ENCODE results near the gene DRAXIN. TPM values are rescaled to one million over a fixed set of nuclear protein-coding genes. Genes with fewer than 3 reads are reported as not detected.

DRAXIN gene
- polyA plus RNA-seq, 1 donor = 0.42 TPM

DNA sequence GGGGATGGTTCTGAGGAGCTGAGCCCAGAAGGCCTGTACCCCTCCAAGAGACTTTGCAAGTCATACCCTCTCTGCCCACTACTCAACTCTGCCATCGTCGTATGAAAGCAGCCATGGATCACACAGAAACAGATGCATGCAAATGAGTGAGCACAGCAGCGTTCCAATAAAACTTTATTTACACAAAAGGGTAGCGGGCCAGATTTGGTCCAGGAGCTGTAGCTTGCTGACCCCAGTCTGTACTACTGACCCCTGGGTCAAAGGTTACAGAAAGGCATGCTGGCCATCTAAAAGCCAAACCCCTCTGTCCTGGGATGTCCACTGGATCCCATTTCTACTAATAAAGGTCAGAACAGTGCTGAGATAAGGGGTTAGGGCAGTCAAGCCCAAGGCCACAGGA lies 35.6 kb downstream of the DRAXIN start:
- Histone ChIP-seq H3K4me3 (ENCODE audit: low read length) (no peak overlapping the region), H3K9me3 (ENCODE audit: control insufficient read depth, low read depth, low read length) (no peaks in the 10 kb centered on the region), H3K27me3 (ENCODE audit: control insufficient read depth, insufficient read depth, low read length) (no peaks in the 10 kb centered on the region), H3K27ac (ENCODE audit: low read length) (no peak overlapping the region), H3K4me1 (ENCODE audit: control insufficient read depth, insufficient read depth, low read length) (peaks cover 6% of the 10 kb centered on the region), H3K36me3 (ENCODE audit: control insufficient read depth, insufficient read depth, low read length) (no peaks in the 10 kb centered on the region)
- DNase-seq = no peak
- WGBS (ENCODE audit: insufficient coverage, low lambda C conversion rate) = 83% methylated on average over 2 of the region's 4 CpGs

DNA sequence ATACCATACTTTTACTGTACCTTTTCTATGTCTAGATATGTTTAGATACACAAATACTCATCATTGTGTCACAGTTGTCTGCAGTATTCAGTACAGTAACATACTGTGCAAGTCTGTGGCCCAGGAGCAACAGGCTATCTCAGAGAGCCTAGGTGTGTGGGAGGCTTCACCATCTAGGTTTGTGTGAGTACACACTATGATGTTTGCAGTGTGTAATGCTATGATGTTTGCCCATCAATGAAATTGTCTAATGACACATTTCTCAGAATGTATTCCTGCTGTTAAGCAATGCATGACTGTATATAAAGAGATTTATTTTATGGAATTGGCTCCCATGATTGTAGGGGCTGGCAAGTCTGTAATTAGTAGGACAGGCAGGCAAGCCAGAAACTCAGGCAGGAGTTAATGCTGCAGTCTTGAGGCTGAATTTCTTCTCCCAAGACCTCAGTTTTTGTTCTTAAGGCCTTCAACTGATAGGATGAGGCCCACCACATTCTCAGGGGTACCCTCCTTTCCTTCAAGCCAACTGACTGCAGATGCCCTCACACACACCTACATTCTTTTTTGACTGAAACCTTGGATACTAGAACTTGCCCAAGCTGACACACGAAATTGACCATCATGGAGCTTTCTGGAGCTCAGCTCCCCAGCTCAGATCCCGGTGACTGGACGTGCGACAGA lies 36.8 kb downstream of the DRAXIN start:
- Histone ChIP-seq H3K36me3 (ENCODE audit: control insufficient read depth, insufficient read depth, low read length) (no peaks in the 10 kb centered on the region), H3K27me3 (ENCODE audit: control insufficient read depth, insufficient read depth, low read length) (no peaks in the 10 kb centered on the region), H3K9me3 (ENCODE audit: control insufficient read depth, low read depth, low read length) (no peaks in the 10 kb centered on the region), H3K4me1 (ENCODE audit: control insufficient read depth, insufficient read depth, low read length) (peaks cover 7% of the 10 kb centered on the region), H3K4me3 (ENCODE audit: low read length) (no peak overlapping the region), H3K27ac (ENCODE audit: low read length) (no peak overlapping the region)
- DNase-seq = no peak
- 100% methylated on average over 3 of the region's 4 CpGs for WGBS (ENCODE audit: insufficient coverage, low lambda C conversion rate)

DNA sequence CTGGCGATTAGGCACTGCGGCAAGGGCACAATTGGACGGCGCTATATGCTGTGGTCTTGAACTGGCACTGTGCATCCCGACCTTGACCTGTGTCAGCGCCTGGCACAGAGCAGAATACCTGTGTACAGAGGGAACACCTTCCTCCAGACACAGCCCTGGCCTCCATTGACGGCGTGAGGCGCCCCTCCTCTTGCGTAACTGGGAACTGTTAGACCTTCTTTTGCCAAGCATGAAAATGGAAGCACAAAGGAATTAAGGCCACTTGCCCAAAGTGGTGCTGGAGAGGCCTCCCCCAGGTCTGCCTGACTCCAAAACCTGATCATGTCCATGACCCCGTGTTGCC lies 37.6 kb downstream of the DRAXIN start:
- H3K9me3 ChIP-seq (ENCODE audit: control insufficient read depth, low read depth, low read length) = no peaks in the 10 kb centered on the region

DNA sequence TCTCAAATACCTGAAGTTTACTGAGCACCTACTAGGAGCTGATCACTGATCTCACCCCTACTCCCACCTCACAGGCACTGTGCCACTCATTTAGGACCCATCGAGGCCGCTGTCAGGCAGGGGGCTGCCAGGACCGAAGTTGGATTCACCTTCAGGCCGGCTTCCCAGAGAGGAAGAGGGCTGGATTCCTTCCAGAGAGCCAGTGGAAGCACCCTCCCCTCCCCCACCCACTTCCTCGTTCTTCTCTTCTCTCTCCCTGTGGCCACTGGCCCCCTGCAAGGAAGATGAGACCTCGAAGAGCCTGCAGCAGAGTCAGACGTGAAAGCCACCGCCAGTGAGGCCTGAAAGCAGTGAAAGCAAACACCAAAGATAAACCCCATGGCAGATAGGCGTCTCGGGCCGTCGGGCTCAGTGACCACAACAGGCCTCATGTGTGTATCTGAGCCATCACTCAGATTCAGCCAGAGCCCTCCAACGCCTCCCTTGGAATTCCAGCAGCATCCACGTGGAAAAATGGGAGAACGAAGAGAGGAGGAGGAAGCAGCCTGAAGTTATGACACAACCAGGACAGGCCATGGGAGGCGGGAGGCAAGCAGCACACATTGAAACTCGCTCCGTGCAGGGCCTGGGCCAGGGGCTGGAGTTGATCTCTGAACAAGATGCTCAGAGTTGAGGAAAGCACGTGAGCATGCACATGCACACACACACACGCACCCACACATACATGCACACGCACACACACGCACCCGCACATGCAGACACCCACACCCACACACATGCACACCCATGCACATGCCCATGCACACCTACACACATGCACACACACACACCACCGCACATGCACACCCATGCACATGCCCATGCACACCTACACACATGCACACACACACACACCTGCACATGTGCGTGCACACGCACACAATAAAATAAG lies 38.3 kb downstream of the DRAXIN start:
- H3K4me1 ChIP-seq (ENCODE audit: control insufficient read depth, insufficient read depth, low read length) = peaks cover 7% of the 10 kb centered on the region
- no CpG with 5 or more reads among the region's 26 CpGs for WGBS (ENCODE audit: insufficient coverage, low lambda C conversion rate)
- DNase-seq = no peak

More for the DNA sequence above, 37.6 kb downstream of the DRAXIN start:
- Histone ChIP-seq H3K27me3 (ENCODE audit: control insufficient read depth, insufficient read depth, low read length) (no peaks in the 10 kb centered on the region), H3K4me3 (ENCODE audit: low read length) (no peak overlapping the region), H3K4me1 (ENCODE audit: control insufficient read depth, insufficient read depth, low read length) (peaks cover 7% of the 10 kb centered on the region), H3K27ac (ENCODE audit: low read length) (no peak overlapping the region), H3K36me3 (ENCODE audit: control insufficient read depth, insufficient read depth, low read length) (no peaks in the 10 kb centered on the region)
- WGBS (ENCODE audit: insufficient coverage, low lambda C conversion rate) = no CpG with 5 or more reads among the region's 11 CpGs
- no peak for DNase-seq

DNA sequence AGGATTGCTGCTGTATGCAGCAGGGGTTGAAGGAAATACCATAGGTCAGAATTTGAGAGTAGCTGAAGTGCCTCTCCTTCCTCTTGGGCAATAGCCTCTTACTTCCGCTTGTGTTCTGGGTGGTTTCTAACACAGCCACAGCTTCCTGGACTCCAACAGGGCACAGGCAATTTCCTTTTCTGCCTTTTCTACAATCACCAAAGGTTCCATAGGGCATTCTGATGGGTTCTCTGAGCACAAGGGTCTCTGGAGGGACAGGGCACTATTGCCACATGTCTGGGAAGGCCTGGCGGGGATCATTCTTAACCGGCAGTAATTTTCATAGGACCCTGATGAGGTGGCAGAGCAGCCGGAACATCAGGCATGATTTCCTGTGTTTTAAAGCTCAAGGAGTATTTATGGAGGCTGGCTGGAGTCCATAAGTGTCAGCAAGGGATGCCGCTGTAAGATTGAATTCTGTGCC lies 39.0 kb downstream of the DRAXIN start:
- Histone ChIP-seq H3K36me3 (ENCODE audit: control insufficient read depth, insufficient read depth, low read length) (no peaks in the 10 kb centered on the region), H3K4me3 (ENCODE audit: low read length) (no peak overlapping the region), H3K9me3 (ENCODE audit: control insufficient read depth, low read depth, low read length) (no peaks in the 10 kb centered on the region), H3K27ac (ENCODE audit: low read length) (peak overlapping the region; percentile 6), H3K4me1 (ENCODE audit: control insufficient read depth, insufficient read depth, low read length) (peaks cover 7% of the 10 kb centered on the region), H3K27me3 (ENCODE audit: control insufficient read depth, insufficient read depth, low read length) (no peaks in the 10 kb centered on the region)
- DNase-seq = peak; percentile 37 to 42
- no CpG with 5 or more reads among the region's 5 CpGs for WGBS (ENCODE audit: insufficient coverage, low lambda C conversion rate)

More for the DNA sequence above, 38.3 kb downstream of the DRAXIN start:
- Histone ChIP-seq H3K27me3 (ENCODE audit: control insufficient read depth, insufficient read depth, low read length) (no peaks in the 10 kb centered on the region), H3K36me3 (ENCODE audit: control insufficient read depth, insufficient read depth, low read length) (no peaks in the 10 kb centered on the region), H3K9me3 (ENCODE audit: control insufficient read depth, low read depth, low read length) (no peaks in the 10 kb centered on the region), H3K27ac (ENCODE audit: low read length) (no peak overlapping the region), H3K4me3 (ENCODE audit: low read length) (no peak overlapping the region)

DNA sequence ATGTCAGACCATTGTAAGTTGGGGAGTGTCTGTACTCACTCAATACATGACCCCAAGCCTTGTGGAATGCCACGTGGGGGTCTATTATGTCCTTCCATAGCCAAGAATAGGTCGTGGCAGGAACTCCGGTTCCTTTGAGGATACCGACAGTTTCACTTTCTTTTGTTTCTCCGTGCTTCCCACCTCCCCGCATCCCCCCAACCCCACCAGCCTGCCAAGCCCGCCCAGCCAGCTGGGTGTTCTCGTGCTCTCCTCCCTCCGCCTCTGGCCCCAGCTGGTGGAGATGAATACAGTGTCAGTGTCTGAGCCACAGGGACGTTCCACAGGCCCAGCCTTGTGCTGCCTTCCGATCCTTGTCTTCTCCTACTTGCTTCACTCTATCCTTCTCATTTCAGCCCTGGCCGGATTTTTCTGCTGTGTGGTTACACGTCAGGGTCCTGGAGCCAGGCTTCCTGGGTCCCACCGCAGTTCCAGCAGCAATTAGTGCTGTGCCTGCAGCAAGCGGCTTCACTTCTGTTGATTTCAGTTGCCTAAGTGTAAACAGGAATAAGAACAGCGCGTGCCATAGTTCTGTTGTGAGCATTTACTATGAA lies 40.3 kb downstream of the DRAXIN start:
- Histone ChIP-seq H3K27ac (ENCODE audit: low read length) (peak overlapping the region; percentile 59), H3K4me3 (ENCODE audit: low read length) (peak overlapping the region; percentile 25), H3K9me3 (ENCODE audit: control insufficient read depth, low read depth, low read length) (peaks cover 5% of the 10 kb centered on the region), H3K27me3 (ENCODE audit: control insufficient read depth, insufficient read depth, low read length) (no peaks in the 10 kb centered on the region), H3K4me1 (ENCODE audit: control insufficient read depth, insufficient read depth, low read length) (peaks cover 10% of the 10 kb centered on the region), H3K36me3 (ENCODE audit: control insufficient read depth, insufficient read depth, low read length) (no peaks in the 10 kb centered on the region)
- peak; percentile 37 to 64 for DNase-seq
- 40% methylated on average over 1 of the region's 17 CpGs for WGBS (ENCODE audit: insufficient coverage, low lambda C conversion rate)

DNA sequence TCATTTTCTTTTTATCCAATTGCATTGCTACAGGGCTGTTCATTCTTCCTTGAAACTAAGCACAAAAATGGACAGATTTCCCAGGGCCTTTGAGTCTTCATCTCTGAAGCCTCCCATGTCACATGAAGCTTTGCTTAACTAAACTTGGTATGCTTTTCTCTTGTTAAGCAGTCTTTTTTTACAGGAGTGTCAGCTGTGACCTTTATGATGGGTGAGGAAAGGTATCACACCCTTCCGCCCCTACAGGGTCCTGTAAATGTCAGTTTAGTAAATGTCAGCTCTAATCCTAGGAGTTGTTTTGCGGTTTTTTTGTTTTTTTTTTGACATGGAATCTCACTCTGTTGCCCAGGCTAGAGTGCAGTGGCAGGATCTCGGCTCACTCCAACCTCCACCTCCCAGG lies 41.8 kb downstream of the DRAXIN start:
- 100% methylated on average over 1 of the region's 3 CpGs for WGBS (ENCODE audit: insufficient coverage, low lambda C conversion rate)
- Histone ChIP-seq H3K4me3 (ENCODE audit: low read length) (no peak overlapping the region), H3K27ac (ENCODE audit: low read length) (no peak overlapping the region), H3K4me1 (ENCODE audit: control insufficient read depth, insufficient read depth, low read length) (peaks cover 14% of the 10 kb centered on the region), H3K9me3 (ENCODE audit: control insufficient read depth, low read depth, low read length) (peaks cover 5% of the 10 kb centered on the region), H3K27me3 (ENCODE audit: control insufficient read depth, insufficient read depth, low read length) (no peaks in the 10 kb centered on the region), H3K36me3 (ENCODE audit: control insufficient read depth, insufficient read depth, low read length) (no peaks in the 10 kb centered on the region)
- no peak for DNase-seq

DNA sequence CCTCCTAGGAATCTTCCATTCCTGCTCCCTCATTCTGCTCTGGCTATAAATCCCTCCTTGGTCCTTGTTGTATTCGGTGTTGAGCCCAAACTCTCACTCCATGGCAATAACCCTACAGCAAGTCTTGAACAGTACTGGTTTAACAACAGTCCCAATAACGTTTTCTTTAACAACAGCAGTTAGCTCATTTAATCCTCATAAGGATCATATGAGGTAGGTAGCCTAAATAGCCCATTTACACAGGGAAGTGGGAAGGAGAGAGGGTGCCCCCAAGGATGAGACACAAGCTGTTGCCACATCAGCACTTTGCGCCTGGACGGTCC lies 44.0 kb downstream of the DRAXIN start:
- peaks cover 14% of the 10 kb centered on the region for H3K4me1 ChIP-seq (ENCODE audit: control insufficient read depth, insufficient read depth, low read length)
- no peaks in the 10 kb centered on the region for H3K27me3 ChIP-seq (ENCODE audit: control insufficient read depth, insufficient read depth, low read length)
- WGBS (ENCODE audit: insufficient coverage, low lambda C conversion rate) = no CpG with 5 or more reads among the region's 4 CpGs
- H3K36me3 ChIP-seq (ENCODE audit: control insufficient read depth, insufficient read depth, low read length) = no peaks in the 10 kb centered on the region
- peak in 1 of 2 donors; percentile 8 for DNase-seq
- peaks cover 5% of the 10 kb centered on the region for H3K9me3 ChIP-seq (ENCODE audit: control insufficient read depth, low read depth, low read length)
- H3K27ac ChIP-seq (ENCODE audit: low read length) = no peak overlapping the region
- H3K4me3 ChIP-seq (ENCODE audit: low read length) = peak overlapping the region; percentile 98

DNA sequence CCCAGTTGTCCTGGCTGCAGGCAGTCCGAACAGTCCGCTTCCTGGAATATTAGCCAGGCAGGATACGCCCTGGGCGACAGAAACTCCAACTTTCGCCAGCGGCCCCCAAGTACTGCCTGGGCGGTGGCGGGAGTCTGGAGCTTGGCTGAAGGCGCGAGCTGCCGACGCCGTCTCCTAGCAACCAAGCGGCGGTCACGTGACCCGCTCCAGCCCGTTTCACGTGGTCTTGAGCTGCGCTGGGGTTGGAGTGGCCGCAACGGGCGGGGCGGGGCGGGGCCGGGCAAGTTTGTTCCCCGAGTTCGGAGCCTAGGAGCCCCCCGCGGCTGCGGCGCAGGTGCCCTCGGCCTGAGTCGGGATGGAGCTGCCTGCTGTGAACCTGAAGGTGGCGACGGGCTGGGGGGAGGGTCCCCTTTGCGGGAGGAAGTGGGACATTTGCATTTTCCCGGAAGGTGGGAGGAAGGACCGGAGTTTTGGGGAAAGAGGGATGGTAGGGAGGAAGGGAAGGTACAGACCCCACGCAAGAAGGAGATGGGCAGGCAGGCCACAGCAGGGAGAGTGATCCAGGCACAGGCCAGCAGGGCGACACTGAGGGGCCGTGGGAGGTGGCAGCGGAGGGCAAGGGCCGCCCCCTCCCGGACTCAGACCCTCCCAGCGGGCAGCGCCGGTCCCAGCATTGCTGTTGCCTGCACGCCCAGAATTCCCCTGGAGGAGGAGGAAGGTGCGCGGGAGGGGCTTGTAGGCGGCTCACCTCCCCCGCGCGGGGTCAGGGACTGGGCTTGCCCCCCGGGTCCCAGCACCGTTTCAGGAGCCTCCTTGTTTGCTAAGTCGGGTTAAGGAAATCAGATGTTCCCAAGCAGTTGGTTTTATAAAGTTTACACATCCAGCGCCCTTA lies 44.6 kb downstream of the DRAXIN start, which contains the start of gene AGTRAP:
TSS of gene AGTRAP (plus strand) at position 283 of the 892 bp plus-strand sequence. CDS start at position 356, 73 bp downstream.
- WGBS (ENCODE audit: insufficient coverage, low lambda C conversion rate) = no CpG with 5 or more reads among the region's 59 CpGs
- DNase-seq = peak; percentile 95 to 96
- H3K27me3 ChIP-seq (ENCODE audit: control insufficient read depth, insufficient read depth, low read length) = no peaks in the 10 kb centered on the region
- peak within 1 kb of the TSS; percentile 98 for H3K4me3 ChIP-seq (ENCODE audit: low read length)
- H3K4me1 ChIP-seq (ENCODE audit: control insufficient read depth, insufficient read depth, low read length) = peaks cover 11% of the 10 kb centered on the region
- H3K36me3 ChIP-seq (ENCODE audit: control insufficient read depth, insufficient read depth, low read length) = no peaks in the 10 kb centered on the region
- peaks cover 5% of the 10 kb centered on the region for H3K9me3 ChIP-seq (ENCODE audit: control insufficient read depth, low read depth, low read length)
- H3K27ac ChIP-seq (ENCODE audit: low read length) = peak within 1 kb of the TSS; percentile 69
